Measurements from ENCODE around the gene FSD1L. TPM values are rescaled to one million over a fixed set of nuclear protein-coding genes. Genes with fewer than 3 reads are reported as not detected.

Gene FSD1L
- total RNA-seq, 6 experiments from 2014 or later, result 0.46 to 2.0 (median 1.3) TPM

- Histone ChIP-seq H3K27me3 (no peaks in the 10 kb centered on the region), H3K4me3 (no peak overlapping the region), H3K27ac (peak overlapping the region in 1 of 3 donors; percentile 88), H3K4me1 (peaks cover 0 to 51% (median 16%) of the 10 kb centered on the region in 4 donors), H3K36me3 (no peaks in the 10 kb centered on the region), H3K9me3 (no peaks in the 10 kb centered on the region)
- TF ChIP-seq CTCF (IDR thresholded peaks at IDR 0.05) (no peak), POLR2A (IDR thresholded peaks at IDR 0.05) (no peak)
- intact Hi-C loops (cut with DNase I), result no loop called here
- ATAC-seq, result no peak
- DNase-seq, result no peak
- WGBS (ENCODE audit: insufficient coverage, low coverage, low lambda C conversion rate, missing lambda C conversion rate), result 94% methylated on average over 2 of the region's 2 CpGs
These were observed 26.7 kb upstream of the FSD1L start for GRCh38 chr9:105421154-105421553.

GRCh38 chr9:105421864-105422263 is 26.0 kb upstream of the FSD1L start:
- Histone ChIP-seq H3K36me3 (no peaks in the 10 kb centered on the region), H3K27me3 (no peaks in the 10 kb centered on the region), H3K4me3 (no peak overlapping the region), H3K4me1 (peaks cover 0 to 44% (median 18%) of the 10 kb centered on the region in 4 donors), H3K27ac (no peak overlapping the region), H3K9me3 (no peaks in the 10 kb centered on the region)
- TF ChIP-seq CTCF (IDR thresholded peaks at IDR 0.05), result no peak
- no peak for TF ChIP-seq POLR2A (IDR thresholded peaks at IDR 0.05)
- WGBS (ENCODE audit: insufficient coverage, low coverage, low lambda C conversion rate, missing lambda C conversion rate), result 92% methylated on average over 5 of the region's 5 CpGs
- intact Hi-C loops (cut with DNase I), result no loop called here
- ATAC-seq (no peak), DNase-seq (no peak)

- WGBS (ENCODE audit: insufficient coverage, low coverage, low lambda C conversion rate, missing lambda C conversion rate), result 11% methylated on average over 2 of the region's 2 CpGs
- Histone ChIP-seq H3K36me3 (no peaks in the 10 kb centered on the region), H3K4me1 (peaks cover 0 to 11% (median 4%) of the 10 kb centered on the region in 4 donors), H3K9me3 (no peaks in the 10 kb centered on the region), H3K27me3 (no peaks in the 10 kb centered on the region), H3K4me3 (no peak overlapping the region), H3K27ac (peak overlapping the region in 1 of 3 donors; percentile 29)
- no peak for TF ChIP-seq POLR2A (IDR thresholded peaks at IDR 0.05)
- TF ChIP-seq CTCF (IDR thresholded peaks at IDR 0.05), result peak; percentile 51 to 63 (median 58)
- no peak for DNase-seq
- intact Hi-C loops (cut with DNase I), result no loop called here
- ATAC-seq, result peak; percentile 83 to 87 (median 86)
These were observed 21.9 kb upstream of the FSD1L start for GRCh38 chr9:105425816-105426433.

DNA sequence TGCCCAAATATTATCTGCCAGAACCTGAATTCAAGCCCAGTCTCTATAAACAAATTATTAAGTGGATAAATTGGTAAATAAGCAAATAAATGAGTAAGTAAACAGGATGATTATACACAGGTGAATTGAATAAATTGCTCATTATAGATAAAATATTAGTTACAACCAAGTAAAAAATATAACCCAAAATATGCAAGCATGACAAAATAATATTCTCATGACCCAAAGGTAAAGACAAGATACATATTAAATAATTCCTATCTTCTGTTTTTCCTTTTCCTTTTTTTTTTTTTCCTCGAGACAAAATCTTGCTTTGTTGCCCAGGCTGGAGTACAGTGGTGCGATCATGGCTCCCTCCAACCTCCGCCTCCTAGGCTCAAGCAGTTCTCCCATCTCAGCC is 21.2 kb upstream of the FSD1L start:
- no peak overlapping the region for H3K4me3 ChIP-seq
- intact Hi-C loops (cut with DNase I), result no loop called here
- TF ChIP-seq POLR2A (IDR thresholded peaks at IDR 0.05) (no peak), CTCF (IDR thresholded peaks at IDR 0.05) (no peak)

More for the DNA sequence above, 21.2 kb upstream of the FSD1L start:
- Histone ChIP-seq H3K9me3 (no peaks in the 10 kb centered on the region), H3K27ac (no peak overlapping the region), H3K36me3 (no peaks in the 10 kb centered on the region), H3K27me3 (no peaks in the 10 kb centered on the region), H3K4me1 (peaks cover 0 to 12% (median 4%) of the 10 kb centered on the region in 4 donors)
- 74% methylated on average over 3 of the region's 3 CpGs for WGBS (ENCODE audit: insufficient coverage, low coverage, low lambda C conversion rate, missing lambda C conversion rate)
- ATAC-seq (no peak), DNase-seq (no peak)
